GM23338 (cell line): Measurements from ENCODE around the gene ROCK2. TPM values are rescaled to one million over a fixed set of nuclear protein-coding genes. Genes with fewer than 3 reads are reported as not detected.
A peak's percentile ranks its signal among the peaks of the same experiment; 100 is the strongest.

Experiments
- ATAC-seq: fragments of 200-7000 bp; cut with Tn5 transposase; 3 replicates; pipeline ENCODE4 v1.9.1; 2020
- DNase-seq: peaks from one replicate; pipeline ENCODE4 v3.0.0-alpha.2; 2015; ENCODE audit warnings: low spot score
- H2AFZ ChIP-seq: fragments of 200-600 bp; sonication (generic); 2 replicates; pipeline ENCODE4 v1.8.0; 2016; ENCODE audit warnings: antibody characterized with exemption, mild to moderate bottlenecking, moderate library complexity
- H3F3A ChIP-seq: fragments of 200-600 bp; sonication (generic); replicated peaks from 2 replicates; pipeline ENCODE4 v1.8.0; 2017; ENCODE audit warnings: antibody characterized with exemption, mixed run types, low read depth
- H3K27ac ChIP-seq: fragments of 200-600 bp; sonication (generic); 2 replicates; pipeline ENCODE4 v1.6.1; 2016; ENCODE audit warnings: low read depth
- H3K27me3 ChIP-seq: fragments of 200-600 bp; sonication (generic); 2 replicates; pipeline ENCODE4 v1.8.0; 2016; ENCODE audit warnings: mild to moderate bottlenecking, mixed run types, moderate library complexity; ENCODE audit not compliant: insufficient read depth
- H3K36me3 ChIP-seq: fragments of 200-600 bp; sonication (generic); 2 replicates; pipeline ENCODE4 v1.8.0; 2016; ENCODE audit warnings: mild to moderate bottlenecking; ENCODE audit not compliant: insufficient read depth
- H3K4me1 ChIP-seq: fragments of 200-600 bp; sonication (generic); 2 replicates; pipeline ENCODE4 v1.8.0; 2016; ENCODE audit warnings: mild to moderate bottlenecking, moderate library complexity; ENCODE audit not compliant: insufficient read depth
- H3K4me2 ChIP-seq: fragments of 200-600 bp; sonication (generic); 2 replicates; pipeline ENCODE4 v1.7.1; 2017; ENCODE audit warnings: mixed run types
- H3K4me3 ChIP-seq: fragments of 200-600 bp; sonication (generic); 2 replicates; pipeline ENCODE4 v1.6.1; 2016; ENCODE audit warnings: mixed run types
- H3K79me2 ChIP-seq: fragments of 200-600 bp; sonication (generic); replicated peaks from 2 replicates; pipeline ENCODE4 v1.8.0; 2017; ENCODE audit warnings: mild to moderate bottlenecking; ENCODE audit not compliant: insufficient read depth
- H3K9me2 ChIP-seq: fragments of 200-600 bp; sonication (generic); 2 replicates; pipeline ENCODE4 v1.8.0; 2017; ENCODE audit not compliant: insufficient read depth
- H4K20me1 ChIP-seq: fragments of 200-600 bp; sonication (generic); replicated peaks from 2 replicates; pipeline ENCODE4 v1.8.0; 2017; ENCODE audit warnings: mild to moderate bottlenecking; ENCODE audit not compliant: insufficient read depth
- H3K27ac Mint-ChIP-seq: 2 replicates; pipeline ENCODE4 v1.8.0; 2020; ENCODE audit warnings: inconsistent platforms, mild to moderate bottlenecking, moderate library complexity, mixed read lengths
- H3K27me3 Mint-ChIP-seq: 3 replicates; pipeline ENCODE4 v1.8.0; 2022; ENCODE audit warnings: low read depth, mild to moderate bottlenecking, moderate library complexity, mixed read lengths, inconsistent platforms; ENCODE audit not compliant: insufficient read depth, poor library complexity
- H3K36me3 Mint-ChIP-seq: 3 replicates; pipeline ENCODE4 v1.8.0; 2021; ENCODE audit warnings: low read depth, mild to moderate bottlenecking, inconsistent platforms, moderate library complexity, mixed read lengths
- H3K4me1 Mint-ChIP-seq: 3 replicates; pipeline ENCODE4 v1.8.0; 2020; ENCODE audit warnings: mild to moderate bottlenecking, inconsistent platforms, mixed read lengths
- H3K4me3 Mint-ChIP-seq: 3 replicates; pipeline ENCODE4 v1.8.0; 2021; ENCODE audit warnings: moderate library complexity, mild to moderate bottlenecking, inconsistent platforms, mixed read lengths
- H3K9me3 Mint-ChIP-seq: 3 replicates; pipeline ENCODE4 v1.8.0; 2020; ENCODE audit warnings: moderate library complexity, mild to moderate bottlenecking, inconsistent platforms, mixed read lengths
- CREB1 ChIP-seq: fragments of 250-450 bp; sonication (Bioruptor Pico); IDR thresholded peaks from 2 replicates; pipeline ENCODE4 v1.5.0; 2020; ENCODE audit warnings: low read depth, mild to moderate bottlenecking, moderate library complexity
- EZH2 ChIP-seq: fragments of 200-600 bp; sonication (generic); IDR thresholded peaks from one replicate; pipeline ENCODE4 v1.8.0; 2017; ENCODE audit warnings: antibody characterized with exemption, mild to moderate bottlenecking, low read depth; ENCODE audit not compliant: unreplicated experiment
- EZH2phosphoT487 ChIP-seq: fragments of 200-600 bp; sonication (generic); IDR thresholded peaks from one replicate; pipeline ENCODE4 v1.8.1; 2018; ENCODE audit warnings: antibody characterized with exemption; ENCODE audit not compliant: unreplicated experiment
- JUNB ChIP-seq: IDR thresholded peaks from one replicate; pipeline ENCODE4 v1.6.1; 2016; ENCODE audit warnings: antibody characterized with exemption; ENCODE audit not compliant: unreplicated experiment
- NANOG ChIP-seq: IDR thresholded peaks from 2 replicates; pipeline ENCODE4 v1.6.1; 2016; ENCODE audit warnings: antibody characterized with exemption, borderline replicate concordance
- POLR2AphosphoS5 ChIP-seq: IDR thresholded peaks from 2 replicates; pipeline ENCODE4 v1.6.1; 2016; ENCODE audit warnings: antibody characterized with exemption, low read depth
- ZNF114 ChIP-seq: fragments of 250-450 bp; sonication (Bioruptor Pico); IDR thresholded peaks from 2 replicates; pipeline ENCODE4 v1.5.0; 2020; ENCODE audit warnings: mild to moderate bottlenecking, moderate library complexity
- ZNF331 ChIP-seq: fragments of 250-450 bp; sonication (Bioruptor Pico); IDR thresholded peaks from 2 replicates; pipeline ENCODE4 v1.5.0; 2020; ENCODE audit warnings: low read depth, mild to moderate bottlenecking, moderate library complexity
- polyA plus RNA-seq: library from polyadenylated mRNA; unstranded; fragments of >200 nt; fragmentation: Nextera tagmentation; extraction: Ambion mirVana; gene quantifications from 2 replicates; pipeline ENCODE4 v1.2.1, GENCODE V29; 2016
- total RNA-seq: library from RNA; depleted of rRNA; stranded (reverse); fragments of >200 nt; shearing (Covaris generic); gene quantifications from 2 replicates; pipeline ENCODE4 v1.2.3, GENCODE V29; 2014
- TF ChIP-seq, protein P1 (sequence below): IDR thresholded peaks from 2 replicates; pipeline ENCODE4 v1.6.1; 2016; ENCODE audit warnings: antibody characterized with exemption
- TF ChIP-seq, protein P2 (sequence below): IDR thresholded peaks from one replicate; pipeline ENCODE4 v1.6.1; 2018; ENCODE audit warnings: antibody characterized with exemption; ENCODE audit not compliant: unreplicated experiment
- TF ChIP-seq, protein P3 (sequence below), 2 experiments: fragments of 200-600 bp in 1 of 2; sonication (generic) in 1 of 2; conservative IDR thresholded peaks; 2 replicates each; pipeline versions ENCODE4 v1.5.1 to v1.6.1; 2016 to 2017; ENCODE audit warnings: antibody characterized with exemption in 2 of 2, low read depth in 2 of 2, mild to moderate bottlenecking in 2 of 2, moderate library complexity in 1 of 2
- TF ChIP-seq, protein P4 (sequence below): fragments of 250-450 bp; sonication (Bioruptor Pico); IDR thresholded peaks from 2 replicates; pipeline ENCODE4 v1.5.0; 2020; ENCODE audit warnings: mild to moderate bottlenecking, moderate library complexity

ROCK2 gene
- total and polyA plus RNA-seq, 2 experiments from 2014 or later: 16.4 to 28.0 TPM

DNA sequence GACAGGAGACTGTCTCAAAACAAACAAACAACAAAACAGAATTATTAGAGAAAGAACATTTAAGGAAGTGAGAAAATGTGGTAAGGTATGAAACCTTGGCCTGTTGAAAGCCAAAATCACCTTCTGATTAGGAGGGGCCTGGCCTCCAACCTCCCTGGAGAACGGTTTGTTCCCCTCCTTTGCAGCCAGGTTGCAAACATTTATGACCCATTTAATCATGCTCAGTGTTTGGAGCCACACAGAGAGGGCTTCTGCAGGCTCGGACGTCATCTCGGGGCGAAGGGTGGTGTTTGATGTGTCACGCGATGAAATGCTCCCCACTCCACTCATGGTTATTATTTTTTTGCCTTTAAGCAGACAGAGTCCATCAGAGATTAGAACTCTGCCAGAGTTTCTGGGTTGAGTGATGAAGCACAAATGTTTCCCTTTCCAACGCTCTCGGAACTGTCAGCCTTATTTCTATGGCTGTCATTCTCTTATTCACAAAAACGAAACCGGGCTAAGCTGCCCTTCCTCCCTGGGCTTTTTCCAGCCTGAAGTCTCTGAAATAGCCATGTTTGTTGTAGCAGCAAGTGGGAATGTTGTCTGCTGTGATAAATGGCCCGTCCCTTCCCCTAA lies 33.6 kb upstream of the ROCK2 start:
- peaks cover 4% of the 10 kb centered on the region for H3K27me3 Mint-ChIP-seq
- ATAC-seq (no peak), DNase-seq (no peak)
- no peaks in the 10 kb centered on the region for H3K9me3 Mint-ChIP-seq
- H3K27ac ChIP-seq: no peak overlapping the region
- H3K36me3 ChIP-seq: no peaks in the 10 kb centered on the region
- H3K4me1 ChIP-seq: peaks cover 9% of the 10 kb centered on the region; the same call in 1 of the 2 replicates
- no peak overlapping the region for H3K27ac Mint-ChIP-seq
- H3K79me2 ChIP-seq: no peaks in the 10 kb centered on the region
- no peak overlapping the region for H3K4me2 ChIP-seq
- TF ChIP-seq NANOG (no peak), EZH2 (no peak), ZNF331 (CRISPR knock-in tag) (no peak), ZNF114 (CRISPR knock-in tag) (no peak), EZH2phosphoT487 (no peak), POLR2AphosphoS5 (no peak), JUNB (no peak), CREB1 (CRISPR knock-in tag) (no peak)
- TF ChIP-seq, protein P1, sequence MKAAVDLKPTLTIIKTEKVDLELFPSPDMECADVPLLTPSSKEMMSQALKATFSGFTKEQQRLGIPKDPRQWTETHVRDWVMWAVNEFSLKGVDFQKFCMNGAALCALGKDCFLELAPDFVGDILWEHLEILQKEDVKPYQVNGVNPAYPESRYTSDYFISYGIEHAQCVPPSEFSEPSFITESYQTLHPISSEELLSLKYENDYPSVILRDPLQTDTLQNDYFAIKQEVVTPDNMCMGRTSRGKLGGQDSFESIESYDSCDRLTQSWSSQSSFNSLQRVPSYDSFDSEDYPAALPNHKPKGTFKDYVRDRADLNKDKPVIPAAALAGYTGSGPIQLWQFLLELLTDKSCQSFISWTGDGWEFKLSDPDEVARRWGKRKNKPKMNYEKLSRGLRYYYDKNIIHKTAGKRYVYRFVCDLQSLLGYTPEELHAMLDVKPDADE: no peak
- TF ChIP-seq, protein P2, sequence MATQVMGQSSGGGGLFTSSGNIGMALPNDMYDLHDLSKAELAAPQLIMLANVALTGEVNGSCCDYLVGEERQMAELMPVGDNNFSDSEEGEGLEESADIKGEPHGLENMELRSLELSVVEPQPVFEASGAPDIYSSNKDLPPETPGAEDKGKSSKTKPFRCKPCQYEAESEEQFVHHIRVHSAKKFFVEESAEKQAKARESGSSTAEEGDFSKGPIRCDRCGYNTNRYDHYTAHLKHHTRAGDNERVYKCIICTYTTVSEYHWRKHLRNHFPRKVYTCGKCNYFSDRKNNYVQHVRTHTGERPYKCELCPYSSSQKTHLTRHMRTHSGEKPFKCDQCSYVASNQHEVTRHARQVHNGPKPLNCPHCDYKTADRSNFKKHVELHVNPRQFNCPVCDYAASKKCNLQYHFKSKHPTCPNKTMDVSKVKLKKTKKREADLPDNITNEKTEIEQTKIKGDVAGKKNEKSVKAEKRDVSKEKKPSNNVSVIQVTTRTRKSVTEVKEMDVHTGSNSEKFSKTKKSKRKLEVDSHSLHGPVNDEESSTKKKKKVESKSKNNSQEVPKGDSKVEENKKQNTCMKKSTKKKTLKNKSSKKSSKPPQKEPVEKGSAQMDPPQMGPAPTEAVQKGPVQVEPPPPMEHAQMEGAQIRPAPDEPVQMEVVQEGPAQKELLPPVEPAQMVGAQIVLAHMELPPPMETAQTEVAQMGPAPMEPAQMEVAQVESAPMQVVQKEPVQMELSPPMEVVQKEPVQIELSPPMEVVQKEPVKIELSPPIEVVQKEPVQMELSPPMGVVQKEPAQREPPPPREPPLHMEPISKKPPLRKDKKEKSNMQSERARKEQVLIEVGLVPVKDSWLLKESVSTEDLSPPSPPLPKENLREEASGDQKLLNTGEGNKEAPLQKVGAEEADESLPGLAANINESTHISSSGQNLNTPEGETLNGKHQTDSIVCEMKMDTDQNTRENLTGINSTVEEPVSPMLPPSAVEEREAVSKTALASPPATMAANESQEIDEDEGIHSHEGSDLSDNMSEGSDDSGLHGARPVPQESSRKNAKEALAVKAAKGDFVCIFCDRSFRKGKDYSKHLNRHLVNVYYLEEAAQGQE: no peak
- TF ChIP-seq, protein P3, sequence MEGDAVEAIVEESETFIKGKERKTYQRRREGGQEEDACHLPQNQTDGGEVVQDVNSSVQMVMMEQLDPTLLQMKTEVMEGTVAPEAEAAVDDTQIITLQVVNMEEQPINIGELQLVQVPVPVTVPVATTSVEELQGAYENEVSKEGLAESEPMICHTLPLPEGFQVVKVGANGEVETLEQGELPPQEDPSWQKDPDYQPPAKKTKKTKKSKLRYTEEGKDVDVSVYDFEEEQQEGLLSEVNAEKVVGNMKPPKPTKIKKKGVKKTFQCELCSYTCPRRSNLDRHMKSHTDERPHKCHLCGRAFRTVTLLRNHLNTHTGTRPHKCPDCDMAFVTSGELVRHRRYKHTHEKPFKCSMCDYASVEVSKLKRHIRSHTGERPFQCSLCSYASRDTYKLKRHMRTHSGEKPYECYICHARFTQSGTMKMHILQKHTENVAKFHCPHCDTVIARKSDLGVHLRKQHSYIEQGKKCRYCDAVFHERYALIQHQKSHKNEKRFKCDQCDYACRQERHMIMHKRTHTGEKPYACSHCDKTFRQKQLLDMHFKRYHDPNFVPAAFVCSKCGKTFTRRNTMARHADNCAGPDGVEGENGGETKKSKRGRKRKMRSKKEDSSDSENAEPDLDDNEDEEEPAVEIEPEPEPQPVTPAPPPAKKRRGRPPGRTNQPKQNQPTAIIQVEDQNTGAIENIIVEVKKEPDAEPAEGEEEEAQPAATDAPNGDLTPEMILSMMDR (conservative IDR thresholded peaks at IDR 0.05; ENCODE audit: low read depth in 2 of 2): no peak
- TF ChIP-seq, protein P4, sequence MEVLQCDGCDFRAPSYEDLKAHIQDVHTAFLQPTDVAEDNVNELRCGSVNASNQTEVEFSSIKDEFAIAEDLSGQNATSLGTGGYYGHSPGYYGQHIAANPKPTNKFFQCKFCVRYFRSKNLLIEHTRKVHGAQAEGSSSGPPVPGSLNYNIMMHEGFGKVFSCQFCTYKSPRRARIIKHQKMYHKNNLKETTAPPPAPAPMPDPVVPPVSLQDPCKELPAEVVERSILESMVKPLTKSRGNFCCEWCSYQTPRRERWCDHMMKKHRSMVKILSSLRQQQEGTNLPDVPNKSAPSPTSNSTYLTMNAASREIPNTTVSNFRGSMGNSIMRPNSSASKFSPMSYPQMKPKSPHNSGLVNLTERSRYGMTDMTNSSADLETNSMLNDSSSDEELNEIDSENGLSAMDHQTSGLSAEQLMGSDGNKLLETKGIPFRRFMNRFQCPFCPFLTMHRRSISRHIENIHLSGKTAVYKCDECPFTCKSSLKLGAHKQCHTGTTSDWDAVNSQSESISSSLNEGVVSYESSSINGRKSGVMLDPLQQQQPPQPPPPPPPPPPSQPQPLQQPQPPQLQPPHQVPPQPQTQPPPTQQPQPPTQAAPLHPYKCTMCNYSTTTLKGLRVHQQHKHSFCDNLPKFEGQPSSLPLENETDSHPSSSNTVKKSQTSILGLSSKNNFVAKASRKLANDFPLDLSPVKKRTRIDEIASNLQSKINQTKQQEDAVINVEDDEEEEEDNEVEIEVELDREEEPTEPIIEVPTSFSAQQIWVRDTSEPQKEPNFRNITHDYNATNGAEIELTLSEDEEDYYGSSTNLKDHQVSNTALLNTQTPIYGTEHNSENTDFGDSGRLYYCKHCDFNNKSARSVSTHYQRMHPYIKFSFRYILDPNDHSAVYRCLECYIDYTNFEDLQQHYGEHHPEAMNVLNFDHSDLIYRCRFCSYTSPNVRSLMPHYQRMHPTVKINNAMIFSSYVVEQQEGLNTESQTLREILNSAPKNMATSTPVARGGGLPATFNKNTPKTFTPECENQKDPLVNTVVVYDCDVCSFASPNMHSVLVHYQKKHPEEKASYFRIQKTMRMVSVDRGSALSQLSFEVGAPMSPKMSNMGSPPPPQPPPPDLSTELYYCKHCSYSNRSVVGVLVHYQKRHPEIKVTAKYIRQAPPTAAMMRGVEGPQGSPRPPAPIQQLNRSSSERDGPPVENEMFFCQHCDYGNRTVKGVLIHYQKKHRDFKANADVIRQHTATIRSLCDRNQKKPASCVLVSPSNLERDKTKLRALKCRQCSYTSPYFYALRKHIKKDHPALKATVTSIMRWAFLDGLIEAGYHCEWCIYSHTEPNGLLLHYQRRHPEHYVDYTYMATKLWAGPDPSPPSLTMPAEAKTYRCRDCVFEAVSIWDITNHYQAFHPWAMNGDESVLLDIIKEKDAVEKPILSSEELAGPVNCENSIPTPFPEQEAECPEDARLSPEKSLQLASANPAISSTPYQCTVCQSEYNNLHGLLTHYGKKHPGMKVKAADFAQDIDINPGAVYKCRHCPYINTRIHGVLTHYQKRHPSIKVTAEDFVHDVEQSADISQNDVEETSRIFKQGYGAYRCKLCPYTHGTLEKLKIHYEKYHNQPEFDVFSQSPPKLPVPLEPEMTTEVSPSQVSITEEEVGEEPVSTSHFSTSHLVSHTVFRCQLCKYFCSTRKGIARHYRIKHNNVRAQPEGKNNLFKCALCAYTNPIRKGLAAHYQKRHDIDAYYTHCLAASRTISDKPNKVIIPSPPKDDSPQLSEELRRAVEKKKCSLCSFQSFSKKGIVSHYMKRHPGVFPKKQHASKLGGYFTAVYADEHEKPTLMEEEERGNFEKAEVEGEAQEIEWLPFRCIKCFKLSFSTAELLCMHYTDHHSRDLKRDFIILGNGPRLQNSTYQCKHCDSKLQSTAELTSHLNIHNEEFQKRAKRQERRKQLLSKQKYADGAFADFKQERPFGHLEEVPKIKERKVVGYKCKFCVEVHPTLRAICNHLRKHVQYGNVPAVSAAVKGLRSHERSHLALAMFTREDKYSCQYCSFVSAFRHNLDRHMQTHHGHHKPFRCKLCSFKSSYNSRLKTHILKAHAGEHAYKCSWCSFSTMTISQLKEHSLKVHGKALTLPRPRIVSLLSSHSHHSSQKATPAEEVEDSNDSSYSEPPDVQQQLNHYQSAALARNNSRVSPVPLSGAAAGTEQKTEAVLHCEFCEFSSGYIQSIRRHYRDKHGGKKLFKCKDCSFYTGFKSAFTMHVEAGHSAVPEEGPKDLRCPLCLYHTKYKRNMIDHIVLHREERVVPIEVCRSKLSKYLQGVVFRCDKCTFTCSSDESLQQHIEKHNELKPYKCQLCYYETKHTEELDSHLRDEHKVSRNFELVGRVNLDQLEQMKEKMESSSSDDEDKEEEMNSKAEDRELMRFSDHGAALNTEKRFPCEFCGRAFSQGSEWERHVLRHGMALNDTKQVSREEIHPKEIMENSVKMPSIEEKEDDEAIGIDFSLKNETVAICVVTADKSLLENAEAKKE (CRISPR knock-in tag): no peak
- H2AFZ ChIP-seq: peak overlapping the region; percentile 63; the same call in 1 of the 2 replicates
- H3K36me3 Mint-ChIP-seq: no peaks in the 10 kb centered on the region; the same call in 2 of the 3 replicates
- peaks cover 16% of the 10 kb centered on the region for H3K4me1 Mint-ChIP-seq
- 0 out of 2 replicates have a peak, but pooled peaks cover 3% of the 10 kb centered on the region for H3K9me2 ChIP-seq
- H3K4me3 Mint-ChIP-seq: no peak overlapping the region
- H4K20me1 ChIP-seq: no peaks in the 10 kb centered on the region
- H3K27me3 ChIP-seq: no peaks in the 10 kb centered on the region
- H3K4me3 ChIP-seq: no peak overlapping the region
- no peaks in the 10 kb centered on the region for H3F3A ChIP-seq
